HG02678 (cell line): ENCODE measurements around the gene TMEM170B.
"Not testable (repeated sequence)": the region's sequence is repeated elsewhere in the genome, so short reads cannot be mapped to it uniquely, and the experiment has no call there.

Experiments
- ATAC-seq: cut with Tn5 transposase; IDR thresholded peaks from one replicate; pipeline ENCODE4 v1.9.1; 2021; ENCODE audit warnings: mild to moderate bottlenecking, moderate library complexity; ENCODE audit not compliant: unreplicated experiment

The TMEM170B gene

GRCh38 chr6:11527274-11527870, 10.2 kb upstream of the TMEM170B start:
- no peak for ATAC-seq

- ATAC-seq = no peak
Measured at GRCh38 chr6:11528996-11529395, 8.6 kb upstream of the TMEM170B start.

GRCh38 chr6:11532097-11532496, 5.5 kb upstream of the TMEM170B start:
- no peak for ATAC-seq

- ATAC-seq = no peak
Measured at GRCh38 chr6:11534561-11534960, 3.0 kb upstream of the TMEM170B start.

- ATAC-seq = no peak
Measured at GRCh38 chr6:11535801-11536230, 1.7 kb upstream of the TMEM170B start.

DNA sequence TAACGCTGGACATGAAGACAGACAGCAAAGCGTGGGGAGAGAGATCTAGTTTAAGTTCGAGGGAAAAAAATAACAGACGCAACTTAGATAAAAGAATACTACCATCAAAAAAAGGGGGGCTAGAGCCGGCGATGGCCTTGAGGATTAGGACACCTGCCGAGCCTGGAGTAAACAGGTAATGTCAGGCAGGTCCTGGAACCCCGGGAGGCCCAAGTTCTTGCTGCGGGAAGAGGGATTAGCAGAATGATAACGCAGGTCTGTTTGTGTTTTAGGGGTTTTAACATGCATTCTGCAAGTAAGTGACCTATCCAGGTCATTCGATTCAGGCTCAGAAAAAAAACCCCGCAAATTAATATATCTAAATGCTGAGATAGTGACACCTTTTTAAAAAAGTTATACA, 754 bp upstream of the TMEM170B start:
- ATAC-seq = no peak

DNA sequence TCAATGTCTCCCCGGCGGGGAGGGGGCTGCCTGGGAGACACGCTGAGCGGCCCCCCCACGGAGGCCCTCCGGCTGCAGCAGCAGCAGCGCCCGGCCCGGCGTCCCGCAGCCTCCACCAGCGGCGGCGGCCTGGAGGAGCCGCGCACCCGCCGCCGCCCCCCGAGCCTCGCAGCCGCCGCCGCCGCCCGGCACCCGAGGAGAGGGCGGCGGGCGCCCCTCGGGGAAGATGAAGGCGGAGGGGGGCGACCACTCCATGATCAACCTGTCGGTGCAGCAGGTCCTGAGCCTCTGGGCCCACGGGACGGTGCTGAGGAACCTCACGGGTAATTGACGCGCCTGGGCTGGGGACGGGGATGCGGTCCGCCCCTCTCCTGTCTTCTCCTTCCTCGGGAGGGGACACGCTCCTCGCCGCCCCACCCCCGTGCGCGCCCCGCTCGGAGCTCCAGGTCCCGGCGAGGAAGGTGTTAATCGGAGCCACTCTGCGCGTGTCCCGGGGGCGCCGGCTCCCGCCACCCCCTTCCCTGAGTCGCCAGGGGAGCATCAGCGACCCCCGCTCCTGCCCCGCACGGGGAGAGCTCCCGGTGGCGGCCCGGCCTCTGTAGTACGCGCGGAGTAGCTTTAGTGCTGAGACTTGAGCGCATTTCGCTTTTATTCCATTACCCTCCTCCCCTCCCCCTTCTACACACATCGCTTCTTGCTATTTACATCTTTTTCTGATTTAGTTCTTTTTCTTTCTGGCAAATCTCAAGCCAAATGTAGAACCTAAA, 686 bp downstream of the TMEM170B start:
- peak; percentile 22 for ATAC-seq

- no peak for ATAC-seq
Measured at GRCh38 chr6:11538819-11539468, 1.4 kb downstream of the TMEM170B start.

DNA sequence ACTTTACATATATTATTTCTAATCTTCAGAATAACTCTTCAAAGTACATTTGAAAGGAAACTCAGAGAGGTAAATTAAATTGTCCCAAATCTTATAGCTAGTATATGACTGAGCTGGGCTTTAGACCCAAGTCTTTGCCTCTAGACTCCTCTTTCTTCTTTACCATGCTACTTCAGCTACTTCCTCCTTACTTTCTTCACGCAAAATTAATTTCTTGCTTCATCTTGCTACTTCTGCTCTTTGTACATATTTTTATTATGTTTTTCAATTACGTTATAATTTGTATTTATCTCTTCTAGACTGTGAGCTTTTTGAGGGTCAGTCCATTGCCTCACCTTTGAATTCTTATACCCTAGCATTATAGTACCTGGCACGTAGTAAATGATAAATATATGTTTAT, 5.3 kb downstream of the TMEM170B start:
- ATAC-seq = no peak

DNA sequence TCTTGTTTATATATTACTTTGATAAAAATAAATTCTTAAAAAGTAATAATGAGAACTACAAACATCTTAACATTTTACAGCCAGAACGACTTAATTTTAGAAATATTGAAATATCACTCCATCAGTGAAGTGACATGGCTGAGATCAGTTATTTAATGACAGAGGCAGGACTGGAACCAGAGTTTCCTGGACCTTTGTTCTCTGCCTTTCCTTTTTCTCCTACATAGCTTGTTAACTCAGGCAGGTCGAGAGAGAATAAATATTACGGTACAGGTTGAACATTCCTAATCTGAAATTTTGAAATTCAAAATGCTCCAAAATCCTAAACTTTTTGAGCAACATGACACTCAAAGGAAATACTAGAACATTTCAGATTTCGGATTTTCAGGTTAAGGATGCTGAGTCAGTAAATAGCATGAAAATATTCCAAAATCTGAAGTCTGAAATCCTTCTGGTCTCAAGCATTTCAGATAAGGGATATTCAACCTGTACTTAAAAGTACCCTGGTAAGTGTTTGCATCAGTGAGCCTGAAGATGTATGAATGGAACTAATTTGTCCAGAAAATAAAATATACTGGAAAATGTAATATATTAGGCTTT, 6.5 kb downstream of the TMEM170B start:
- no peak for ATAC-seq

DNA sequence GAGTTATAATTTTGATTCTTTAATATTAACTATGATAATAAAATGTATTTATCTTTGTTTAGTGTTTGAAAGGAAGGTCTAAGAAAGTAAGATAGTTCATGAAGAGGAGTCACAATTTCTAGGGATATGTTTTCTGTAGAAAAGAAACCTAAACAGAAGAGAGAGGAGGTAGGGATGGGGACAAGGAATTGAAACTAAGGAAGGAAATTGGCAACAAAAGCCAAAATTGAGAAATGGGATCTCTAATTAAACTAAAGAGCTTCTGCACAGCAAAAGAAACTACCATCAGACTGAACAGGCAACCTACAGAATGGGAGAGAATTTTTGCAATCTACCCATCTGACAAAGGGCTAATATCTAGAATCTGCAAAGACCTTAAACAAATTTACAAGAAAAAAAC, 10.3 kb downstream of the TMEM170B start:
- ATAC-seq = not testable (repeated sequence)

DNA sequence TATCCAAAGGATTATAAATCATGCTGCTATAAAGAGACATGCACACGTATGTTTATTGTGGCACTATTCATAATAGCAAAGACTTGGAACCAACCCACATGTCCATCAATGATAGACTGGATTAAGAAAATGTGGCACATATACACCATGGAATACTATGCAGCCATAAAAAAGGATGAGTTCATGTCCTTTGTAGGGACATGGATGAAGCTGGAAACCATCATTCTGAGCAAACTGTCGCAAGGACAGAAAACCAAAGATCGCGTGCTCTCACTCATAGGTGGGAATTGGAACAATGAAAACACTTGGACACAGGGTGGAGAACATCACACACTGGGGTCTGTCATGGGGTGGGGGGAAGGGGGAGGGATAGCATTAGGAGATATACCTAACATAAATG, 11.0 kb downstream of the TMEM170B start:
- not testable (repeated sequence) for ATAC-seq

- no peak for ATAC-seq
Measured at GRCh38 chr6:11551053-11551452, 13.5 kb downstream of the TMEM170B start.

GRCh38 chr6:11552442-11552841, 14.9 kb downstream of the TMEM170B start:
- no peak for ATAC-seq

DNA sequence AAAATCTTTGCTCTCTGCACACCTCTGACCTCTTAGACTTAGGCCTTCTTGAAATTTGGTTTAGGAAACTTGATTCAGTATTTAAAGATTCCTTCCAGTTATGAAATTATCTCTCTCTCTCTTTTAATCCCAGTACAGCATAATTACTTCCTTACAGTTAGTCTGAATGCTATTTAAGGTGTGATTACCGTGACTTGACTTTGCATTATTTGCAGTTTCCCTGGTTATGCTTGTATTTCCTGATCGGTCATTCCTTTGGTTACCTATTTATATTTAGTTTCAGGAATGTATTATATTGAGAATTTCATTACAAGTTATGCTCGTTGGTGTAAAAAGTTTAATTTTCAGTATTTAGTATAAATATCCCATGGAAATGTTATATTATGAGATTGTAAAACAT, 16.3 kb downstream of the TMEM170B start:
- no peak for ATAC-seq

DNA sequence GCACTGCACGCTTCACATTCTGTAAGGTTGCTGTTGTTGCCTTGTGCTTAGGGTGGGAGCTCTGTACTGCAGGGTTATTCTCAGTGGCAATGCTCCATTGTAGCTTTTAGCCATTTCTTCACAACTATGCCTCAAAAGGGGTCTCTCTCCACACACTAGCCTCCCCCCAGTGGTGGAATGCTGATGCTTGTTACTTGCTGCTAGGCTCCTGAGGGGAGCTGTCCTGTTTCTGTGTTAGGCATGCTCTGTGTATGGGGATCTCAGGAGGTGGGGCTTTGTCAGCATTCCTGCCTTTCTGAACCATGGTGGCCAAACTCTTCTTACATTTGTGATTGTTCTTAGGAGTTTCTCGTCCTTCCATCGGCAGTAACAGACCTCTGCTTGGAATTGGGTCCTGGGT, 18.8 kb downstream of the TMEM170B start:
- ATAC-seq = no peak

DNA sequence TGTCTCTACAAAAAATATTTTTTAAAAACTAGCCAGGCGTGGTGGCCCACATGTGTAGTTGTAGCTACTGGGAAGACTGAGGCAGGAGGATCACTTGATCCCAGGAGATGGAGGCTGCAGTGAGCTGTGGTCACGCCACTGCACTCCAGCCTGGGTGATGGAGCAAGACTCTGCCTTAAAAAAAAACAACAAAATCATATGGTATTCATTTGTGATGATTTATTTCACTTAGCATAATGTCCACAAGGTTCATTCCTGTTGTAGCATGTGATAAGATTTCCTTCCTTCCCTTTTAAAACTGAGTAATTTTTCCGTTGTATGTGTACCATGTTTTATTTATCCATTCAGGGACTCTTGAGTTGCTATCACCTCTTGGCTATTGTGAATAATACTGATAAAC, 26.2 kb downstream of the TMEM170B start:
- no peak for ATAC-seq

- ATAC-seq = no peak
Measured at GRCh38 chr6:11566609-11567008, 29.1 kb downstream of the TMEM170B start.

- no peak for ATAC-seq
Measured at GRCh38 chr6:11571073-11571472, 33.5 kb downstream of the TMEM170B start.

GRCh38 chr6:11575408-11576033, 38.0 kb downstream of the TMEM170B start:
- peak; percentile 99 for ATAC-seq

GRCh38 chr6:11580686-11581405, 43.3 kb downstream of the TMEM170B start:
- no peak for ATAC-seq
